H1 (cell line): ENCODE measurements around the gene GPR156.

ENCODE experiments used
- CHD1 ChIP-seq: IDR thresholded peaks from 2 replicates; pipeline ENCODE4 v1.6.1; 2012; ENCODE audit warnings: low read depth, low read length, improper control_type of control experiment
- JUN ChIP-seq: IDR thresholded peaks from 2 replicates; pipeline ENCODE4 v1.6.1; 2011; ENCODE audit warnings: low read depth, mild to moderate bottlenecking, improper control_type of control experiment, low read length
- MAFK ChIP-seq: IDR thresholded peaks from 2 replicates; pipeline ENCODE4 v1.6.1; 2012; ENCODE audit warnings: low read depth, mild to moderate bottlenecking, improper control_type of control experiment, low read length

DNA sequence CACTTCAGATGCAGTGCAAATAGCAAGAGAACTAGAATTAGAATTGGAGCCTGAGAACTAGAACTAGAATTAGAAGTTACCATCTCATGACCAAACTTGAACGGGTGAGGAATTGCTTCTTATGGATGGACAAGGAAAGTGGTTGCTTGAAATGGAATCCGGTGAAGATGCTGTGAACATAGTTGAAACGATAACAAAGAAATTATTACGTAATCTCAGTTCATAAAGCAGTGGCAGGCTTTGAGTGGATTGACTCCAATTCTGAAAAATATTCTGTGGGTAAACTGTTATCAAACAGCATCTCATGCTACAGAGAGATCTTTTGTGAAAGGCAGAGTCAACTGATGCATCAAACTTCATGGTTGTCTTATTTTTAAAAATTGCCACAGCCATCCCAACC is 142.8 kb downstream of the GPR156 start:
- TF ChIP-seq MAFK = no peak
- TF ChIP-seq CHD1 = no peak
- no peak for TF ChIP-seq JUN
